ENCODE data around the gene ERCC3. TPM values are rescaled to one million over a fixed set of nuclear protein-coding genes. Genes with fewer than 3 reads are reported as not detected.
A peak's percentile ranks its signal among the peaks of the same experiment; 100 is the strongest.

ERCC3 gene
- total RNA-seq, 2 experiments from 2014 or later: 40.0 to 44.0 TPM

DNA sequence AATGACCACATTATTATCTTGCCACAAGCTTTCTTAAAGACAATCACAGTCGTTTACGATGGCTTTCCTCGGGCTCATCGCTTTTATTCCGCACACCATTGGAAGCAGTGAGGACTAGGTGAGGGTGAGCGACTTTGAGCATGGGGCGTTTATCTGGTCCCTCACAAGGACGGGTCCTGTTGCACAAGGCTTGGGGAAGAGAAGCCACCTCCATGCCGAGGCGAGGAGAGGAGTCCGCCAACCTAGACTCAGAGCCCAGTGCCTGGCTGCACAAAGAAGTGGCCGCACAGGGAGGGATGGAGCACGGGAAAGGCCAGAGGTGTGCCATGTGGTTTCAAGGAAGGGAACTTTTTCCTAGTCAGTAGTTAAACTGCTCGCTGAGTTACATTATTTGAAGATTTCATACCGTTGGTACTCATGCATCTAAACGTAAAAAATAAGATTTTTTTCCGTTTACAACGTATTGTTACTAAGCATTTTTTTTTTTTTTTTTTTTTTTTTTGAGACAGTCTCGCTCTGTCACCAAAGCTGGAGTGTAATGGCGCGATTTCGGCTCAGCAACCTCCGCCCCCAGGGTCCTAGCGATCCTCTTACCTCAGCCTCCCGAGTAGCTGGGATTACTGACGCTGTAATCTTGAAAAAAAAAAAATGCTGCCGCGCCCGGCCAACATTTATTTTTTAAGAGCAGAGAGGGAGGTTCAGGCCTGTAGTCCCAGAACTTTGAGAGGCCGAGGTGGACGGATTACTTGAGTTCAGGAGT lies 73.0 kb downstream of the ERCC3 start:
- no peak overlapping the region for H3K4me3 ChIP-seq (ENCODE audit: low read length)
- intact Hi-C loops (cut with DNase I, micrococcal nuclease): no loop called here
- no peak for ATAC-seq (ENCODE audit: poor library complexity)
- H3K27ac ChIP-seq (ENCODE audit: low read depth in 1 of 2, low read length in 2 of 2): no peak overlapping the region
- peaks cover 20% of the 10 kb centered on the region for H3K4me1 ChIP-seq (ENCODE audit: insufficient read depth, low read length)
- H3K27me3 ChIP-seq (ENCODE audit: control insufficient read depth in 1 of 2, insufficient read depth in 2 of 2, low read length in 2 of 2): peaks cover 49 to 71% of the 10 kb centered on the region in 2 experiments
- TF ChIP-seq, protein P1, sequence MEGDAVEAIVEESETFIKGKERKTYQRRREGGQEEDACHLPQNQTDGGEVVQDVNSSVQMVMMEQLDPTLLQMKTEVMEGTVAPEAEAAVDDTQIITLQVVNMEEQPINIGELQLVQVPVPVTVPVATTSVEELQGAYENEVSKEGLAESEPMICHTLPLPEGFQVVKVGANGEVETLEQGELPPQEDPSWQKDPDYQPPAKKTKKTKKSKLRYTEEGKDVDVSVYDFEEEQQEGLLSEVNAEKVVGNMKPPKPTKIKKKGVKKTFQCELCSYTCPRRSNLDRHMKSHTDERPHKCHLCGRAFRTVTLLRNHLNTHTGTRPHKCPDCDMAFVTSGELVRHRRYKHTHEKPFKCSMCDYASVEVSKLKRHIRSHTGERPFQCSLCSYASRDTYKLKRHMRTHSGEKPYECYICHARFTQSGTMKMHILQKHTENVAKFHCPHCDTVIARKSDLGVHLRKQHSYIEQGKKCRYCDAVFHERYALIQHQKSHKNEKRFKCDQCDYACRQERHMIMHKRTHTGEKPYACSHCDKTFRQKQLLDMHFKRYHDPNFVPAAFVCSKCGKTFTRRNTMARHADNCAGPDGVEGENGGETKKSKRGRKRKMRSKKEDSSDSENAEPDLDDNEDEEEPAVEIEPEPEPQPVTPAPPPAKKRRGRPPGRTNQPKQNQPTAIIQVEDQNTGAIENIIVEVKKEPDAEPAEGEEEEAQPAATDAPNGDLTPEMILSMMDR (IDR thresholded peaks at IDR 0.05): no peak
- H3K27ac Mint-ChIP-seq: no peak overlapping the region
- H3K36me3 ChIP-seq (ENCODE audit: insufficient read depth, low read length): no peaks in the 10 kb centered on the region
- ChIA-PET CTCF (interaction anchor here (0.8 kb wide), 1 partner anchor 199 kb away, joined by 3 read pairs; no protein-coding TSS in a partner anchor), POLR2A (no interaction called here)
- H3K9me3 ChIP-seq (ENCODE audit: control insufficient read depth in 1 of 2, insufficient read depth in 1 of 2, low read length in 2 of 2): peaks cover 11 to 19% of the 10 kb centered on the region in 2 experiments
- H3K27me3 Mint-ChIP-seq: peaks cover 71% of the 10 kb centered on the region
- H3K4me3 Mint-ChIP-seq: peak overlapping the region; percentile 77
- no peaks in the 10 kb centered on the region for H3K36me3 Mint-ChIP-seq (ENCODE audit: low read depth)
- no peak for DNase-seq
- H3K9me3 Mint-ChIP-seq: peaks cover 2% of the 10 kb centered on the region
- H3K4me1 Mint-ChIP-seq (ENCODE audit: low read depth): peaks cover 19% of the 10 kb centered on the region

DNA sequence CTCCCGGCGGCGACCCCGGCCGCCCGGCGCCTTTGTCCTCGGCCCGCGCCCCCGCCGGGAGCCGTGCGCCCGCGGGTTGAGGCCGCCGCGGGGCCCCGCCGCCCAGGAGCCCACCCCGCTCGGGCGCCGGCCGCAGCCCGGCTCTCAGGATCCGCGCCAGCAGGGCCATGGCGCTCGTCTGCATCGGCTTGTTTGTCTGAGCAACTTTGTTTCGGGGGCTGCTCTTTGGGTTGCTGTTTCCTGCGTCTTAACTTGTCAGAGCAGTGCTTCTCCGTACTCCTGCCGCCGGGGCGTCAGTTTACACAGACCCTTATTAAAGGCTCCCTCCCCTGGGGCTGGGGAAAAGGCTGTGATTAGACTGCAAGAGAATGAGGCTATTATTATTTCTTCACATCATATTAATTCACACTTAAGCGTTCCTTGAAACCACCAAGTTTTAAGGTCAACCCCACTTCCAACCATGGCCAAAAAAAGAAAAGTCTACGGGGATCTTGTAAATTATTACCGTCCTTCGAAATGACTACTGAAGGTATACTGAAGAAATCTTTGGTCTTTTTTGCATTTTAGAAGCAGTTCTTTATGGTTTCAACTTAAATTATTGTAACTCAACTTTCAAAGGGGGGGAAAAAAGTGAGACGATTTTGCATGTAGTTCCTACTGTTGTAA lies 73.7 kb downstream of the ERCC3 start, which contains the start of gene CYP27C1:
Gene CYP27C1, minus strand, starts transcription at position 198 of the 666 bp plus-strand sequence. Its CDS starts 29 bp downstream, at position 169.
- TF ChIP-seq, protein P1 (IDR thresholded peaks at IDR 0.05): no peak
- Mint-ChIP-seq H3K9me3 (peaks cover 2% of the 10 kb centered on the region), H3K27ac (no peak within 1 kb of the TSS), H3K4me3 (peak within 1 kb of the TSS; percentile 77), H3K36me3 (ENCODE audit: low read depth) (no peaks in the 10 kb centered on the region), H3K27me3 (peaks cover 71% of the 10 kb centered on the region), H3K4me1 (ENCODE audit: low read depth) (peaks cover 19% of the 10 kb centered on the region)
- no peak for ATAC-seq (ENCODE audit: poor library complexity)
- CTCF ChIA-PET: no interaction called here
- peaks cover 20% of the 10 kb centered on the region for H3K4me1 ChIP-seq (ENCODE audit: insufficient read depth, low read length)
- H3K36me3 ChIP-seq (ENCODE audit: insufficient read depth, low read length): no peaks in the 10 kb centered on the region
- H3K27me3 ChIP-seq (ENCODE audit: control insufficient read depth in 1 of 2, insufficient read depth in 2 of 2, low read length in 2 of 2): peaks cover 49 to 65% of the 10 kb centered on the region in 2 experiments
- no peak for DNase-seq
- peaks cover 11 to 19% of the 10 kb centered on the region in 2 experiments for H3K9me3 ChIP-seq (ENCODE audit: control insufficient read depth in 1 of 2, insufficient read depth in 1 of 2, low read length in 2 of 2)
- H3K4me3 ChIP-seq (ENCODE audit: low read length): no peak within 1 kb of the TSS
- POLR2A ChIA-PET: no interaction called here
- no peak within 1 kb of the TSS for H3K27ac ChIP-seq (ENCODE audit: low read depth in 1 of 2, low read length in 2 of 2)
- intact Hi-C loops (cut with DNase I, micrococcal nuclease): no loop called here

DNA sequence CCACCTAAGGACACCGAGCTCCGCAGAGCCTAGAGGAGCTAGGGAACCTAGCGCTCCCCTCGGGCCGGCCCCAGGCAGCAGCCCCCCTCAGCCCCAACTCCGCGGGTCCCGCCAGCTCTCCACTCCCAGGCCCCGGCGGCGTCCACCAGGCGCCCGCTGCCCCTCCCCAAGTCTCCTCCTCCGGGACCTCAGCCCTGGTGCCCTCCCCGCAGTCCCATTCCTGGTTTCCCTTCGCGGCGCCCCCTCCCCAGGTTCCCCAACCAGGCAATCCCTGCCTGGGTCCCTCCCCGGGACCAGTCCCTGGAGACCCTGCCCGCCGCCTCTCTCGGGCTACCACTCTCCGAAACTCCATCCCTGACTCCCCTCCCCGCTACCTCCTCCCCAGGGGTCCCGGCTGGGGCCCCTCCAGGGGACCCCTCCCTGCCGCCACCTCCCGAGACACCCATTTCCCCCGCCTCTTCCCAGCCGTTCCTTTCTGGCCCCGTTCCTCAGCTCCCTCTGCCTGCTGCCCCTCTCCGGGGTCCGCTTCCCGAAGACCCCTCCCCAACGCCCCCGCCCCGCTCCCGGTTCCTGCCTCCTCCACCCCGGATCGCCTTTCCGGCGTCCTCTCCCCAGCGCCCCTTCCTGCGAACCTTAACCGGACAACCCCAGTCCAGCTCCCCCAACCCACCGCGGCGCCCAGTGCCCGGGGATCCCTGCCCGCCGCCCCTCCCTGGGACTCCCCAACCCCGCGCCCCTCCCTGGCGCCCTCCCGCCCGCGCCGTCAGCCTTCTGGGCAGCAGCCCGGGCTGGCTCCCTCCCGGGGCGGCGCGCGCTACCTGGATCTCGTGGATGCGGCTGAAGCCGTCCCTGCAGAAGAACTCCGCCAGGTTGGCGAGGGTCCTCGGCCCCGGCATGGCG lies 74.5 kb downstream of the ERCC3 start:
- no peak overlapping the region for H3K27ac Mint-ChIP-seq
- peak overlapping the region; percentile 13 for H3K4me3 Mint-ChIP-seq
- ChIA-PET CTCF (no interaction called here), POLR2A (no interaction called here)
- intact Hi-C loops (cut with DNase I, micrococcal nuclease): no loop called here
- peaks cover 2% of the 10 kb centered on the region for H3K9me3 Mint-ChIP-seq
- no peak for DNase-seq
- H3K27me3 Mint-ChIP-seq: peaks cover 71% of the 10 kb centered on the region
- no peak overlapping the region for H3K4me3 ChIP-seq (ENCODE audit: low read length)
- TF ChIP-seq, protein P1 (IDR thresholded peaks at IDR 0.05): no peak
- no peak overlapping the region for H3K27ac ChIP-seq (ENCODE audit: low read depth in 1 of 2, low read length in 2 of 2)
- peaks cover 11 to 19% of the 10 kb centered on the region in 2 experiments for H3K9me3 ChIP-seq (ENCODE audit: control insufficient read depth in 1 of 2, insufficient read depth in 1 of 2, low read length in 2 of 2)
- H3K4me1 ChIP-seq (ENCODE audit: insufficient read depth, low read length): peaks cover 20% of the 10 kb centered on the region
- H3K4me1 Mint-ChIP-seq (ENCODE audit: low read depth): peaks cover 19% of the 10 kb centered on the region
- no peak for ATAC-seq (ENCODE audit: poor library complexity)
- H3K36me3 ChIP-seq (ENCODE audit: insufficient read depth, low read length): no peaks in the 10 kb centered on the region
- H3K36me3 Mint-ChIP-seq (ENCODE audit: low read depth): no peaks in the 10 kb centered on the region
- peaks cover 49 to 62% of the 10 kb centered on the region in 2 experiments for H3K27me3 ChIP-seq (ENCODE audit: control insufficient read depth in 1 of 2, insufficient read depth in 2 of 2, low read length in 2 of 2)
